ENCODE measurements around the gene EPAS1. TPM values are rescaled to one million over a fixed set of nuclear protein-coding genes. Genes with fewer than 3 reads are reported as not detected.

The EPAS1 gene
- total RNA-seq, 1 experiment from 2014 or later, result 106 TPM

DNA sequence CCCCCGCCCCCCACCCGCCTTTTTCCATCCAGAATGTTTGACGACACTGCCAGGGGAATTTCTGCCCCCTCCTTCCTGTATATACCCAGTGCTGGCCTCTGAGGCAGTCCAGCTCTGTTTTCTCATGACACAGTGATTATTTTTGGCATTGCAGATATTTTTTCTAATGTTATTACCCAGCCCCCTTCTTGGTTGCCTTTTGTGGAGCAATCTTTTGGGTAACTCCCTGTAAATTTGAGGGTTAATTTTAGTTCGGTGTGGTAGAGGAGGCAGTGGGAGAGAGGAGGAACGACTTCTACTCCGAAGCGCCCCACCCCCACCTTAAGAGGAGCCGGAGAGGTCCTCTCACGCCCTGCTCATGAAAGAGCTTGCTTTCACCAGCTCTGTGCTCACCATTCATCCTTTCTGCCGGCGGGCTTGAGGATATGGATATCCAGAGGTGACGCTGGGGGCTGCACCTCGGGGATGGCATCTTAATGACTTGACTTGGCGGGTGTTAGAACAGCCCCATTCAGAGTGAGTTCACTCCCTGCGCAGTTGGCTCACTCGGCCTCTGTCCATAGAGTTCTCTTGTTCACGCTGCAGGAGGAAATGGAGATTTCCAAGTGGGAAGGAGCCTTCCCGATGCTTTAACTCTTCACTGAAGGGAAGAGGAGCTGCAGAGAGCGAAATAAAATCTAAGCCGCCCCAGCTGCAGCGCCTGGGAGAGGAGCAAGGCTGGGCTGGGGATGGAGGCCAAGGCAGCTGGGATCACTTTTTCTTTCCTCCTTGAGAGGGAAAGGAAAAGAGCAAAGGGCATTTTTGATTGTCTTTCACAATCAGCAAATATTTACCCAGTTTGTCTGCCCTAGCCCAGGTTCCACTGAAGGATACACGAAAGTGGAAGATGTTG is 38.4 kb downstream of the EPAS1 start:
- ATAC-seq, result peak; percentile 57
- Histone ChIP-seq H3K27ac (ENCODE audit: low read length) (peak overlapping the region; percentile 87), H3K36me3 (ENCODE audit: control insufficient read depth, insufficient read depth, low read length) (no peaks in the 10 kb centered on the region), H3K27me3 (ENCODE audit: control insufficient read depth, insufficient read depth, low read length) (no peaks in the 10 kb centered on the region), H3K4me1 (ENCODE audit: control insufficient read depth, insufficient read depth, low read length) (peaks cover 71% of the 10 kb centered on the region), H3K9me3 (ENCODE audit: control insufficient read depth, insufficient read depth, low read depth, low read length) (no peaks in the 10 kb centered on the region), H3K4me3 (ENCODE audit: low read depth in 2 of 2, low read length in 2 of 2) (peak overlapping the region; percentile 18 to 47)
- in situ Hi-C loops (cut with HindIII; ENCODE audit: low pct_unique_long_range_greater_than_20kb, low sequenced_read_pairs), result no loop called here
- TF ChIP-seq REST (IDR thresholded peaks at IDR 0.05; ENCODE audit: insufficient read depth in 1 of 2, low read depth in 2 of 2, low read length in 1 of 2) (no peak), POLR2AphosphoS5 (IDR thresholded peaks at IDR 0.05; ENCODE audit: low read depth, low read length) (no peak), TCF7L2 (IDR thresholded peaks at IDR 0.05; ENCODE audit: low read depth, low read length) (no peak), SIN3A (IDR thresholded peaks at IDR 0.05; ENCODE audit: borderline replicate concordance, insufficient read depth, low read depth, low read length) (no peak)
- TF ChIP-seq, protein P1, sequence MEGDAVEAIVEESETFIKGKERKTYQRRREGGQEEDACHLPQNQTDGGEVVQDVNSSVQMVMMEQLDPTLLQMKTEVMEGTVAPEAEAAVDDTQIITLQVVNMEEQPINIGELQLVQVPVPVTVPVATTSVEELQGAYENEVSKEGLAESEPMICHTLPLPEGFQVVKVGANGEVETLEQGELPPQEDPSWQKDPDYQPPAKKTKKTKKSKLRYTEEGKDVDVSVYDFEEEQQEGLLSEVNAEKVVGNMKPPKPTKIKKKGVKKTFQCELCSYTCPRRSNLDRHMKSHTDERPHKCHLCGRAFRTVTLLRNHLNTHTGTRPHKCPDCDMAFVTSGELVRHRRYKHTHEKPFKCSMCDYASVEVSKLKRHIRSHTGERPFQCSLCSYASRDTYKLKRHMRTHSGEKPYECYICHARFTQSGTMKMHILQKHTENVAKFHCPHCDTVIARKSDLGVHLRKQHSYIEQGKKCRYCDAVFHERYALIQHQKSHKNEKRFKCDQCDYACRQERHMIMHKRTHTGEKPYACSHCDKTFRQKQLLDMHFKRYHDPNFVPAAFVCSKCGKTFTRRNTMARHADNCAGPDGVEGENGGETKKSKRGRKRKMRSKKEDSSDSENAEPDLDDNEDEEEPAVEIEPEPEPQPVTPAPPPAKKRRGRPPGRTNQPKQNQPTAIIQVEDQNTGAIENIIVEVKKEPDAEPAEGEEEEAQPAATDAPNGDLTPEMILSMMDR (IDR thresholded peaks at IDR 0.05), result no peak
- ChIA-PET CTCF (interaction anchor here (0.7 kb wide), 1 partner anchor 125 kb away, joined by 3 read pairs; no protein-coding TSS in a partner anchor), POLR2A (no interaction called here)
- DNase-seq (ENCODE audit: low read depth, low spot score), result no peak
- BruUV-seq (replicated peaks), result no TSS peak
- intact Hi-C loops (cut with micrococcal nuclease; ENCODE audit: unreplicated experiment), result no loop called here

GRCh38 chr2:46336283-46336959 is 39.2 kb downstream of the EPAS1 start:
- ATAC-seq (peak; percentile 35), DNase-seq (ENCODE audit: low read depth, low spot score) (no peak)
- BruUV-seq (replicated peaks), result no TSS peak
- TF ChIP-seq TCF7L2 (IDR thresholded peaks at IDR 0.05; ENCODE audit: low read depth, low read length) (no peak), REST (IDR thresholded peaks at IDR 0.05; ENCODE audit: insufficient read depth in 1 of 2, low read depth in 2 of 2, low read length in 1 of 2) (no peak), SIN3A (IDR thresholded peaks at IDR 0.05; ENCODE audit: borderline replicate concordance, insufficient read depth, low read depth, low read length) (no peak), POLR2AphosphoS5 (IDR thresholded peaks at IDR 0.05; ENCODE audit: low read depth, low read length) (no peak)
- TF ChIP-seq, protein P1 (IDR thresholded peaks at IDR 0.05), result no peak
- POLR2A ChIA-PET, result no interaction called here
- Histone ChIP-seq H3K36me3 (ENCODE audit: control insufficient read depth, insufficient read depth, low read length) (no peaks in the 10 kb centered on the region), H3K27ac (ENCODE audit: low read length) (peak overlapping the region; percentile 87), H3K27me3 (ENCODE audit: control insufficient read depth, insufficient read depth, low read length) (no peaks in the 10 kb centered on the region), H3K4me3 (ENCODE audit: low read depth in 2 of 2, low read length in 2 of 2) (peak overlapping the region in 1 of 2 experiments; percentile 47; a peak in 2 of 4 replicates), H3K4me1 (ENCODE audit: control insufficient read depth, insufficient read depth, low read length) (peaks cover 63% of the 10 kb centered on the region), H3K9me3 (ENCODE audit: control insufficient read depth, insufficient read depth, low read depth, low read length) (no peaks in the 10 kb centered on the region)
- intact Hi-C loops (cut with micrococcal nuclease; ENCODE audit: unreplicated experiment), result no loop called here
- in situ Hi-C loops (cut with HindIII; ENCODE audit: low pct_unique_long_range_greater_than_20kb, low sequenced_read_pairs), result no loop called here
- CTCF ChIA-PET, result no interaction called here

All from Panc1 (cell line).